GM23338 (cell line): ENCODE results near the gene OR1J1. TPM values are rescaled to one million over a fixed set of nuclear protein-coding genes. Genes with fewer than 3 reads are reported as not detected.

Experiments
- ATAC-seq: fragments of 200-7000 bp; cut with Tn5 transposase; 3 replicates; pipeline ENCODE4 v1.9.1; 2020
- DNase-seq: peaks from one replicate; pipeline ENCODE4 v3.0.0-alpha.2; 2015; ENCODE audit warnings: low spot score
- H2AFZ ChIP-seq: fragments of 200-600 bp; sonication (generic); 2 replicates; pipeline ENCODE4 v1.8.0; 2016; ENCODE audit warnings: antibody characterized with exemption, mild to moderate bottlenecking, moderate library complexity
- H3F3A ChIP-seq: fragments of 200-600 bp; sonication (generic); replicated peaks from 2 replicates; pipeline ENCODE4 v1.8.0; 2017; ENCODE audit warnings: antibody characterized with exemption, mixed run types, low read depth
- H3K27ac ChIP-seq: fragments of 200-600 bp; sonication (generic); 2 replicates; pipeline ENCODE4 v1.6.1; 2016; ENCODE audit warnings: low read depth
- H3K27me3 ChIP-seq: fragments of 200-600 bp; sonication (generic); 2 replicates; pipeline ENCODE4 v1.8.0; 2016; ENCODE audit warnings: mild to moderate bottlenecking, mixed run types, moderate library complexity; ENCODE audit not compliant: insufficient read depth
- H3K36me3 ChIP-seq: fragments of 200-600 bp; sonication (generic); 2 replicates; pipeline ENCODE4 v1.8.0; 2016; ENCODE audit warnings: mild to moderate bottlenecking; ENCODE audit not compliant: insufficient read depth
- H3K4me1 ChIP-seq: fragments of 200-600 bp; sonication (generic); 2 replicates; pipeline ENCODE4 v1.8.0; 2016; ENCODE audit warnings: mild to moderate bottlenecking, moderate library complexity; ENCODE audit not compliant: insufficient read depth
- H3K4me2 ChIP-seq: fragments of 200-600 bp; sonication (generic); 2 replicates; pipeline ENCODE4 v1.7.1; 2017; ENCODE audit warnings: mixed run types
- H3K4me3 ChIP-seq: fragments of 200-600 bp; sonication (generic); 2 replicates; pipeline ENCODE4 v1.6.1; 2016; ENCODE audit warnings: mixed run types
- H3K79me2 ChIP-seq: fragments of 200-600 bp; sonication (generic); replicated peaks from 2 replicates; pipeline ENCODE4 v1.8.0; 2017; ENCODE audit warnings: mild to moderate bottlenecking; ENCODE audit not compliant: insufficient read depth
- H3K9me2 ChIP-seq: fragments of 200-600 bp; sonication (generic); 2 replicates; pipeline ENCODE4 v1.8.0; 2017; ENCODE audit not compliant: insufficient read depth
- H4K20me1 ChIP-seq: fragments of 200-600 bp; sonication (generic); replicated peaks from 2 replicates; pipeline ENCODE4 v1.8.0; 2017; ENCODE audit warnings: mild to moderate bottlenecking; ENCODE audit not compliant: insufficient read depth
- H3K27ac Mint-ChIP-seq: 2 replicates; pipeline ENCODE4 v1.8.0; 2020; ENCODE audit warnings: inconsistent platforms, mild to moderate bottlenecking, moderate library complexity, mixed read lengths
- H3K27me3 Mint-ChIP-seq: 3 replicates; pipeline ENCODE4 v1.8.0; 2022; ENCODE audit warnings: low read depth, mild to moderate bottlenecking, moderate library complexity, mixed read lengths, inconsistent platforms; ENCODE audit not compliant: insufficient read depth, poor library complexity
- H3K36me3 Mint-ChIP-seq: 3 replicates; pipeline ENCODE4 v1.8.0; 2021; ENCODE audit warnings: low read depth, mild to moderate bottlenecking, inconsistent platforms, moderate library complexity, mixed read lengths
- H3K4me1 Mint-ChIP-seq: 3 replicates; pipeline ENCODE4 v1.8.0; 2020; ENCODE audit warnings: mild to moderate bottlenecking, inconsistent platforms, mixed read lengths
- H3K4me3 Mint-ChIP-seq: 3 replicates; pipeline ENCODE4 v1.8.0; 2021; ENCODE audit warnings: moderate library complexity, mild to moderate bottlenecking, inconsistent platforms, mixed read lengths
- H3K9me3 Mint-ChIP-seq: 3 replicates; pipeline ENCODE4 v1.8.0; 2020; ENCODE audit warnings: moderate library complexity, mild to moderate bottlenecking, inconsistent platforms, mixed read lengths
- CREB1 ChIP-seq: fragments of 250-450 bp; sonication (Bioruptor Pico); IDR thresholded peaks from 2 replicates; pipeline ENCODE4 v1.5.0; 2020; ENCODE audit warnings: low read depth, mild to moderate bottlenecking, moderate library complexity
- ETS1 ChIP-seq: IDR thresholded peaks from 2 replicates; pipeline ENCODE4 v1.6.1; 2016; ENCODE audit warnings: antibody characterized with exemption
- EZH2 ChIP-seq: fragments of 200-600 bp; sonication (generic); IDR thresholded peaks from one replicate; pipeline ENCODE4 v1.8.0; 2017; ENCODE audit warnings: antibody characterized with exemption, mild to moderate bottlenecking, low read depth; ENCODE audit not compliant: unreplicated experiment
- EZH2phosphoT487 ChIP-seq: fragments of 200-600 bp; sonication (generic); IDR thresholded peaks from one replicate; pipeline ENCODE4 v1.8.1; 2018; ENCODE audit warnings: antibody characterized with exemption; ENCODE audit not compliant: unreplicated experiment
- JUNB ChIP-seq: IDR thresholded peaks from one replicate; pipeline ENCODE4 v1.6.1; 2016; ENCODE audit warnings: antibody characterized with exemption; ENCODE audit not compliant: unreplicated experiment
- NANOG ChIP-seq: IDR thresholded peaks from 2 replicates; pipeline ENCODE4 v1.6.1; 2016; ENCODE audit warnings: antibody characterized with exemption, borderline replicate concordance
- POLR2AphosphoS5 ChIP-seq: IDR thresholded peaks from 2 replicates; pipeline ENCODE4 v1.6.1; 2016; ENCODE audit warnings: antibody characterized with exemption, low read depth
- STAT1 ChIP-seq: IDR thresholded peaks from one replicate; pipeline ENCODE4 v1.6.1; 2016; ENCODE audit warnings: antibody characterized with exemption; ENCODE audit not compliant: unreplicated experiment
- ZNF114 ChIP-seq: fragments of 250-450 bp; sonication (Bioruptor Pico); IDR thresholded peaks from 2 replicates; pipeline ENCODE4 v1.5.0; 2020; ENCODE audit warnings: mild to moderate bottlenecking, moderate library complexity
- ZNF331 ChIP-seq: fragments of 250-450 bp; sonication (Bioruptor Pico); IDR thresholded peaks from 2 replicates; pipeline ENCODE4 v1.5.0; 2020; ENCODE audit warnings: low read depth, mild to moderate bottlenecking, moderate library complexity
- polyA plus RNA-seq: library from polyadenylated mRNA; unstranded; fragments of >200 nt; fragmentation: Nextera tagmentation; extraction: Ambion mirVana; gene quantifications from 2 replicates; pipeline ENCODE4 v1.2.1, GENCODE V29; 2016
- total RNA-seq: library from RNA; depleted of rRNA; stranded (reverse); fragments of >200 nt; shearing (Covaris generic); gene quantifications from 2 replicates; pipeline ENCODE4 v1.2.3, GENCODE V29; 2014
- TF ChIP-seq, protein P1 (sequence below): IDR thresholded peaks from one replicate; pipeline ENCODE4 v1.6.1; 2018; ENCODE audit warnings: antibody characterized with exemption; ENCODE audit not compliant: unreplicated experiment
- TF ChIP-seq, protein P2 (sequence below): fragments of 250-450 bp; sonication (Bioruptor Pico); IDR thresholded peaks from 2 replicates; pipeline ENCODE4 v1.5.0; 2020; ENCODE audit warnings: mild to moderate bottlenecking, moderate library complexity
- TF ChIP-seq, protein P3 (sequence below), 2 experiments: fragments of 200-600 bp in 1 of 2; sonication (generic) in 1 of 2; conservative IDR thresholded peaks; 2 replicates each; pipeline versions ENCODE4 v1.5.1 to v1.6.1; 2016 to 2017; ENCODE audit warnings: antibody characterized with exemption in 2 of 2, low read depth in 2 of 2, mild to moderate bottlenecking in 2 of 2, moderate library complexity in 1 of 2

OR1J1 gene
- total and polyA plus RNA-seq, 2 experiments from 2014 or later, result not detected

DNA sequence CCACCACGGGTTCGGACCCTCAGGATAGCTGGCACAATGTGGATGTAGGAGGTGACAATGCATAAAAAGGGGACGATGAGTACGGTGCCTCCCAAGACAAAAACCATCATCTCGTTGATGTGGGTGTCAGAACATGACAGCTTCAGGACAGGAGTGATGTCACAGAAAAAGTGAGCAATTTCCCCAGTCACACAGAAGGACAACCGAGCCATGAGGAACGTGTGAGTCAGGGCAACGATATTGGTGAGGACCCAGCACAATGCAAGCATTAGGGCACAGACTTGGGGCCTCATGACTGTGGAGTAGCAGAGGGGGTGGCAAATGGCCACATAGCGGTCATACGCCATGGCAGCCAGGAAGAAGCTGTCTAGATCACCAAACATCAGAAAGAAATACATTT, 48.9 kb upstream of the OR1J1 start:
- Mint-ChIP-seq H3K27ac (no peak overlapping the region), H3K27me3 (peaks cover 1% of the 10 kb centered on the region), H3K4me3 (no peak overlapping the region), H3K4me1 (no peaks in the 10 kb centered on the region), H3K9me3 (peaks cover 85% of the 10 kb centered on the region), H3K36me3 (peaks cover 17% of the 10 kb centered on the region)
- Histone ChIP-seq H3K27ac (no peak overlapping the region), H2AFZ (no peak overlapping the region), H3K36me3 (no peaks in the 10 kb centered on the region; the same call in 1 of the 2 replicates), H3K4me3 (no peak overlapping the region), H3K9me2 (no peaks in the 10 kb centered on the region), H3F3A (no peaks in the 10 kb centered on the region), H3K27me3 (no peaks in the 10 kb centered on the region), H3K79me2 (no peaks in the 10 kb centered on the region), H3K4me2 (no peak overlapping the region), H3K4me1 (no peaks in the 10 kb centered on the region), H4K20me1 (no peaks in the 10 kb centered on the region)
- ATAC-seq (no peak), DNase-seq (no peak)
- no peak for TF ChIP-seq ZNF114 (CRISPR knock-in tag)
- TF ChIP-seq, protein P1, sequence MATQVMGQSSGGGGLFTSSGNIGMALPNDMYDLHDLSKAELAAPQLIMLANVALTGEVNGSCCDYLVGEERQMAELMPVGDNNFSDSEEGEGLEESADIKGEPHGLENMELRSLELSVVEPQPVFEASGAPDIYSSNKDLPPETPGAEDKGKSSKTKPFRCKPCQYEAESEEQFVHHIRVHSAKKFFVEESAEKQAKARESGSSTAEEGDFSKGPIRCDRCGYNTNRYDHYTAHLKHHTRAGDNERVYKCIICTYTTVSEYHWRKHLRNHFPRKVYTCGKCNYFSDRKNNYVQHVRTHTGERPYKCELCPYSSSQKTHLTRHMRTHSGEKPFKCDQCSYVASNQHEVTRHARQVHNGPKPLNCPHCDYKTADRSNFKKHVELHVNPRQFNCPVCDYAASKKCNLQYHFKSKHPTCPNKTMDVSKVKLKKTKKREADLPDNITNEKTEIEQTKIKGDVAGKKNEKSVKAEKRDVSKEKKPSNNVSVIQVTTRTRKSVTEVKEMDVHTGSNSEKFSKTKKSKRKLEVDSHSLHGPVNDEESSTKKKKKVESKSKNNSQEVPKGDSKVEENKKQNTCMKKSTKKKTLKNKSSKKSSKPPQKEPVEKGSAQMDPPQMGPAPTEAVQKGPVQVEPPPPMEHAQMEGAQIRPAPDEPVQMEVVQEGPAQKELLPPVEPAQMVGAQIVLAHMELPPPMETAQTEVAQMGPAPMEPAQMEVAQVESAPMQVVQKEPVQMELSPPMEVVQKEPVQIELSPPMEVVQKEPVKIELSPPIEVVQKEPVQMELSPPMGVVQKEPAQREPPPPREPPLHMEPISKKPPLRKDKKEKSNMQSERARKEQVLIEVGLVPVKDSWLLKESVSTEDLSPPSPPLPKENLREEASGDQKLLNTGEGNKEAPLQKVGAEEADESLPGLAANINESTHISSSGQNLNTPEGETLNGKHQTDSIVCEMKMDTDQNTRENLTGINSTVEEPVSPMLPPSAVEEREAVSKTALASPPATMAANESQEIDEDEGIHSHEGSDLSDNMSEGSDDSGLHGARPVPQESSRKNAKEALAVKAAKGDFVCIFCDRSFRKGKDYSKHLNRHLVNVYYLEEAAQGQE, result no peak
- TF ChIP-seq NANOG, result no peak
- TF ChIP-seq, protein P2, sequence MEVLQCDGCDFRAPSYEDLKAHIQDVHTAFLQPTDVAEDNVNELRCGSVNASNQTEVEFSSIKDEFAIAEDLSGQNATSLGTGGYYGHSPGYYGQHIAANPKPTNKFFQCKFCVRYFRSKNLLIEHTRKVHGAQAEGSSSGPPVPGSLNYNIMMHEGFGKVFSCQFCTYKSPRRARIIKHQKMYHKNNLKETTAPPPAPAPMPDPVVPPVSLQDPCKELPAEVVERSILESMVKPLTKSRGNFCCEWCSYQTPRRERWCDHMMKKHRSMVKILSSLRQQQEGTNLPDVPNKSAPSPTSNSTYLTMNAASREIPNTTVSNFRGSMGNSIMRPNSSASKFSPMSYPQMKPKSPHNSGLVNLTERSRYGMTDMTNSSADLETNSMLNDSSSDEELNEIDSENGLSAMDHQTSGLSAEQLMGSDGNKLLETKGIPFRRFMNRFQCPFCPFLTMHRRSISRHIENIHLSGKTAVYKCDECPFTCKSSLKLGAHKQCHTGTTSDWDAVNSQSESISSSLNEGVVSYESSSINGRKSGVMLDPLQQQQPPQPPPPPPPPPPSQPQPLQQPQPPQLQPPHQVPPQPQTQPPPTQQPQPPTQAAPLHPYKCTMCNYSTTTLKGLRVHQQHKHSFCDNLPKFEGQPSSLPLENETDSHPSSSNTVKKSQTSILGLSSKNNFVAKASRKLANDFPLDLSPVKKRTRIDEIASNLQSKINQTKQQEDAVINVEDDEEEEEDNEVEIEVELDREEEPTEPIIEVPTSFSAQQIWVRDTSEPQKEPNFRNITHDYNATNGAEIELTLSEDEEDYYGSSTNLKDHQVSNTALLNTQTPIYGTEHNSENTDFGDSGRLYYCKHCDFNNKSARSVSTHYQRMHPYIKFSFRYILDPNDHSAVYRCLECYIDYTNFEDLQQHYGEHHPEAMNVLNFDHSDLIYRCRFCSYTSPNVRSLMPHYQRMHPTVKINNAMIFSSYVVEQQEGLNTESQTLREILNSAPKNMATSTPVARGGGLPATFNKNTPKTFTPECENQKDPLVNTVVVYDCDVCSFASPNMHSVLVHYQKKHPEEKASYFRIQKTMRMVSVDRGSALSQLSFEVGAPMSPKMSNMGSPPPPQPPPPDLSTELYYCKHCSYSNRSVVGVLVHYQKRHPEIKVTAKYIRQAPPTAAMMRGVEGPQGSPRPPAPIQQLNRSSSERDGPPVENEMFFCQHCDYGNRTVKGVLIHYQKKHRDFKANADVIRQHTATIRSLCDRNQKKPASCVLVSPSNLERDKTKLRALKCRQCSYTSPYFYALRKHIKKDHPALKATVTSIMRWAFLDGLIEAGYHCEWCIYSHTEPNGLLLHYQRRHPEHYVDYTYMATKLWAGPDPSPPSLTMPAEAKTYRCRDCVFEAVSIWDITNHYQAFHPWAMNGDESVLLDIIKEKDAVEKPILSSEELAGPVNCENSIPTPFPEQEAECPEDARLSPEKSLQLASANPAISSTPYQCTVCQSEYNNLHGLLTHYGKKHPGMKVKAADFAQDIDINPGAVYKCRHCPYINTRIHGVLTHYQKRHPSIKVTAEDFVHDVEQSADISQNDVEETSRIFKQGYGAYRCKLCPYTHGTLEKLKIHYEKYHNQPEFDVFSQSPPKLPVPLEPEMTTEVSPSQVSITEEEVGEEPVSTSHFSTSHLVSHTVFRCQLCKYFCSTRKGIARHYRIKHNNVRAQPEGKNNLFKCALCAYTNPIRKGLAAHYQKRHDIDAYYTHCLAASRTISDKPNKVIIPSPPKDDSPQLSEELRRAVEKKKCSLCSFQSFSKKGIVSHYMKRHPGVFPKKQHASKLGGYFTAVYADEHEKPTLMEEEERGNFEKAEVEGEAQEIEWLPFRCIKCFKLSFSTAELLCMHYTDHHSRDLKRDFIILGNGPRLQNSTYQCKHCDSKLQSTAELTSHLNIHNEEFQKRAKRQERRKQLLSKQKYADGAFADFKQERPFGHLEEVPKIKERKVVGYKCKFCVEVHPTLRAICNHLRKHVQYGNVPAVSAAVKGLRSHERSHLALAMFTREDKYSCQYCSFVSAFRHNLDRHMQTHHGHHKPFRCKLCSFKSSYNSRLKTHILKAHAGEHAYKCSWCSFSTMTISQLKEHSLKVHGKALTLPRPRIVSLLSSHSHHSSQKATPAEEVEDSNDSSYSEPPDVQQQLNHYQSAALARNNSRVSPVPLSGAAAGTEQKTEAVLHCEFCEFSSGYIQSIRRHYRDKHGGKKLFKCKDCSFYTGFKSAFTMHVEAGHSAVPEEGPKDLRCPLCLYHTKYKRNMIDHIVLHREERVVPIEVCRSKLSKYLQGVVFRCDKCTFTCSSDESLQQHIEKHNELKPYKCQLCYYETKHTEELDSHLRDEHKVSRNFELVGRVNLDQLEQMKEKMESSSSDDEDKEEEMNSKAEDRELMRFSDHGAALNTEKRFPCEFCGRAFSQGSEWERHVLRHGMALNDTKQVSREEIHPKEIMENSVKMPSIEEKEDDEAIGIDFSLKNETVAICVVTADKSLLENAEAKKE (CRISPR knock-in tag), result no peak
- no peak for TF ChIP-seq EZH2phosphoT487
- TF ChIP-seq, protein P3, sequence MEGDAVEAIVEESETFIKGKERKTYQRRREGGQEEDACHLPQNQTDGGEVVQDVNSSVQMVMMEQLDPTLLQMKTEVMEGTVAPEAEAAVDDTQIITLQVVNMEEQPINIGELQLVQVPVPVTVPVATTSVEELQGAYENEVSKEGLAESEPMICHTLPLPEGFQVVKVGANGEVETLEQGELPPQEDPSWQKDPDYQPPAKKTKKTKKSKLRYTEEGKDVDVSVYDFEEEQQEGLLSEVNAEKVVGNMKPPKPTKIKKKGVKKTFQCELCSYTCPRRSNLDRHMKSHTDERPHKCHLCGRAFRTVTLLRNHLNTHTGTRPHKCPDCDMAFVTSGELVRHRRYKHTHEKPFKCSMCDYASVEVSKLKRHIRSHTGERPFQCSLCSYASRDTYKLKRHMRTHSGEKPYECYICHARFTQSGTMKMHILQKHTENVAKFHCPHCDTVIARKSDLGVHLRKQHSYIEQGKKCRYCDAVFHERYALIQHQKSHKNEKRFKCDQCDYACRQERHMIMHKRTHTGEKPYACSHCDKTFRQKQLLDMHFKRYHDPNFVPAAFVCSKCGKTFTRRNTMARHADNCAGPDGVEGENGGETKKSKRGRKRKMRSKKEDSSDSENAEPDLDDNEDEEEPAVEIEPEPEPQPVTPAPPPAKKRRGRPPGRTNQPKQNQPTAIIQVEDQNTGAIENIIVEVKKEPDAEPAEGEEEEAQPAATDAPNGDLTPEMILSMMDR (conservative IDR thresholded peaks at IDR 0.05; ENCODE audit: low read depth in 2 of 2), result no peak
- TF ChIP-seq ETS1, result no peak
- TF ChIP-seq EZH2, result no peak
- TF ChIP-seq ZNF331 (CRISPR knock-in tag), result no peak
- TF ChIP-seq POLR2AphosphoS5, result no peak
- no peak for TF ChIP-seq CREB1
- TF ChIP-seq JUNB, result no peak
- no peak for TF ChIP-seq STAT1
